ENCODE results near the gene ATP10B. TPM values are rescaled to one million over a fixed set of nuclear protein-coding genes. Genes with fewer than 3 reads are reported as not detected.
"Not testable (repeated sequence)": the region's sequence is repeated elsewhere in the genome, so short reads cannot be mapped to it uniquely, and the experiment has no call there.

The ATP10B gene, protein sequence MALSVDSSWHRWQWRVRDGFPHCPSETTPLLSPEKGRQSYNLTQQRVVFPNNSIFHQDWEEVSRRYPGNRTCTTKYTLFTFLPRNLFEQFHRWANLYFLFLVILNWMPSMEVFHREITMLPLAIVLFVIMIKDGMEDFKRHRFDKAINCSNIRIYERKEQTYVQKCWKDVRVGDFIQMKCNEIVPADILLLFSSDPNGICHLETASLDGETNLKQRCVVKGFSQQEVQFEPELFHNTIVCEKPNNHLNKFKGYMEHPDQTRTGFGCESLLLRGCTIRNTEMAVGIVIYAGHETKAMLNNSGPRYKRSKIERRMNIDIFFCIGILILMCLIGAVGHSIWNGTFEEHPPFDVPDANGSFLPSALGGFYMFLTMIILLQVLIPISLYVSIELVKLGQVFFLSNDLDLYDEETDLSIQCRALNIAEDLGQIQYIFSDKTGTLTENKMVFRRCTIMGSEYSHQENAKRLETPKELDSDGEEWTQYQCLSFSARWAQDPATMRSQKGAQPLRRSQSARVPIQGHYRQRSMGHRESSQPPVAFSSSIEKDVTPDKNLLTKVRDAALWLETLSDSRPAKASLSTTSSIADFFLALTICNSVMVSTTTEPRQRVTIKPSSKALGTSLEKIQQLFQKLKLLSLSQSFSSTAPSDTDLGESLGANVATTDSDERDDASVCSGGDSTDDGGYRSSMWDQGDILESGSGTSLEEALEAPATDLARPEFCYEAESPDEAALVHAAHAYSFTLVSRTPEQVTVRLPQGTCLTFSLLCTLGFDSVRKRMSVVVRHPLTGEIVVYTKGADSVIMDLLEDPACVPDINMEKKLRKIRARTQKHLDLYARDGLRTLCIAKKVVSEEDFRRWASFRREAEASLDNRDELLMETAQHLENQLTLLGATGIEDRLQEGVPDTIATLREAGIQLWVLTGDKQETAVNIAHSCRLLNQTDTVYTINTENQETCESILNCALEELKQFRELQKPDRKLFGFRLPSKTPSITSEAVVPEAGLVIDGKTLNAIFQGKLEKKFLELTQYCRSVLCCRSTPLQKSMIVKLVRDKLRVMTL (N-terminal part only)
- total RNA-seq (5.1 and 5.2 TPM in 2 replicates), polyA plus RNA-seq (1.4 and 2.7 TPM in 2 replicates)

DNA sequence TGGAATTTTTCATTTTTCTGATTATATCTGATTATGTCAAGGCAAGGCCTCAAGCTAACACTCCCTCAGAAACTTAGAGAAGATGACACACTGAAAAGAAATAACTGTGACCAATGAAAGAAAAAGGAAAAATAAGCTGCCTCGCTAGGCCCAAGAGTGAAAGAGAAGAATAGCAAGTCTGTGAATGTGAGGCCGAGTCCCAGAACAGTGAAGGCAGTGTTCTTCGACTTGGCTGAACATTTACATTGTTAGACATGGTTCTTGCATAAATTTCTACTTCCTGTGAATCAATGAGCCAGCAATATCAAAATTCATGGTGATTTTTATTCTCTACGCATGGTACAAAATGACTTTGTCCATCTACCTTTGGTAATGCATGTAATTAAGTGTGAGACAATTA, at the start of gene ATP10B:
TSS of gene ATP10B (minus strand) at position 163 of the 400 bp plus-strand sequence. CDS start 164,137 bp downstream, outside the sequence.
- H2AFZ ChIP-seq = peak within 1 kb of the TSS; percentile 10
- H3K79me2 ChIP-seq = no peaks in the 10 kb centered on the region
- no peak within 1 kb of the TSS for H3K4me3 ChIP-seq
- no peak within 1 kb of the TSS for H3K4me2 ChIP-seq
- H3K9me2 ChIP-seq (replicated peaks; ENCODE audit: insufficient read depth) = peaks cover 4% of the 10 kb centered on the region
- no peaks in the 10 kb centered on the region for H4K20me1 ChIP-seq (ENCODE audit: insufficient read depth, poor library complexity, severe bottlenecking)
- no peaks in the 10 kb centered on the region for H3K9me3 ChIP-seq (ENCODE audit: low read depth)
- H3K4me1 ChIP-seq (ENCODE audit: insufficient read depth) = no peaks in the 10 kb centered on the region
- no peaks in the 10 kb centered on the region for H3K27me3 ChIP-seq
- WGBS (ENCODE audit: low lambda C conversion rate, missing lambda C conversion rate) = 74% methylated on average over 4 of the region's 4 CpGs
- TF ChIP-seq EZH2phosphoT487 (IDR thresholded peaks at IDR 0.05; ENCODE audit: low read depth, severe bottlenecking, unreplicated experiment) (no peak), EZH2 (IDR thresholded peaks at IDR 0.05; ENCODE audit: borderline replicate concordance) (no peak)
- TF ChIP-seq, protein P1, sequence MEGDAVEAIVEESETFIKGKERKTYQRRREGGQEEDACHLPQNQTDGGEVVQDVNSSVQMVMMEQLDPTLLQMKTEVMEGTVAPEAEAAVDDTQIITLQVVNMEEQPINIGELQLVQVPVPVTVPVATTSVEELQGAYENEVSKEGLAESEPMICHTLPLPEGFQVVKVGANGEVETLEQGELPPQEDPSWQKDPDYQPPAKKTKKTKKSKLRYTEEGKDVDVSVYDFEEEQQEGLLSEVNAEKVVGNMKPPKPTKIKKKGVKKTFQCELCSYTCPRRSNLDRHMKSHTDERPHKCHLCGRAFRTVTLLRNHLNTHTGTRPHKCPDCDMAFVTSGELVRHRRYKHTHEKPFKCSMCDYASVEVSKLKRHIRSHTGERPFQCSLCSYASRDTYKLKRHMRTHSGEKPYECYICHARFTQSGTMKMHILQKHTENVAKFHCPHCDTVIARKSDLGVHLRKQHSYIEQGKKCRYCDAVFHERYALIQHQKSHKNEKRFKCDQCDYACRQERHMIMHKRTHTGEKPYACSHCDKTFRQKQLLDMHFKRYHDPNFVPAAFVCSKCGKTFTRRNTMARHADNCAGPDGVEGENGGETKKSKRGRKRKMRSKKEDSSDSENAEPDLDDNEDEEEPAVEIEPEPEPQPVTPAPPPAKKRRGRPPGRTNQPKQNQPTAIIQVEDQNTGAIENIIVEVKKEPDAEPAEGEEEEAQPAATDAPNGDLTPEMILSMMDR (IDR thresholded peaks at IDR 0.05; ENCODE audit: poor library complexity) = no peak
- H3K36me3 ChIP-seq (replicated peaks; ENCODE audit: insufficient read depth, low read depth) = no peaks in the 10 kb centered on the region
- H3K27ac ChIP-seq = peak within 1 kb of the TSS; percentile 63
- DNase-seq (ENCODE audit: low spot score) = no peak

DNA sequence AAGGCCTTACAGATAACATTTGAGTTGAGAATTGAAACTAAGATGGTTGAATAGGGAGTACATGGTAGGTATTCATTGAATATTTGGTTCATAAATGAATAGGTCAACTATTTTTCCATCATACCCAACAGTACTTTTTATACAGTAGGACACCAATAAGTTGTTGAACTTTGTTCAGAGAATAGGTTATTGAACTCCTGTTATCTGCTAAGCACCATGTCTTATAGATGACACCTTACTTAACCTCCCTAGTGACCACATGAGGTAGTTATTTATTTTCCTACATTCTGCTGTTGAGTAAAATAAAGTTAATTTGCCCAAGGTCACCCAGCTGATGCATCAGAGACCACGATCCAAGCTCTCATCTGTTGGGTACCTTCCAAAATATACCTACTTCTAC, 49.6 kb upstream of the ATP10B start:
- H2AFZ ChIP-seq = no peak overlapping the region
- H3K27ac ChIP-seq = peak overlapping the region; percentile 77
- H3K4me1 ChIP-seq (ENCODE audit: insufficient read depth) = peaks cover 20% of the 10 kb centered on the region
- TF ChIP-seq EZH2phosphoT487 (IDR thresholded peaks at IDR 0.05; ENCODE audit: low read depth, severe bottlenecking, unreplicated experiment) = no peak
- TF ChIP-seq, protein P1 (IDR thresholded peaks at IDR 0.05; ENCODE audit: poor library complexity) = no peak
- TF ChIP-seq EZH2 (IDR thresholded peaks at IDR 0.05; ENCODE audit: borderline replicate concordance) = no peak
- H3K4me3 ChIP-seq = no peak overlapping the region
- DNase-seq (ENCODE audit: low spot score) = no peak
- no peak overlapping the region for H3K4me2 ChIP-seq
- H3K9me2 ChIP-seq (replicated peaks; ENCODE audit: insufficient read depth) = no peaks in the 10 kb centered on the region
- H4K20me1 ChIP-seq (ENCODE audit: insufficient read depth, poor library complexity, severe bottlenecking) = no peaks in the 10 kb centered on the region
- H3K9me3 ChIP-seq (ENCODE audit: low read depth) = no peaks in the 10 kb centered on the region
- H3K79me2 ChIP-seq = no peaks in the 10 kb centered on the region
- WGBS (ENCODE audit: low lambda C conversion rate, missing lambda C conversion rate) = 83% methylated on average over 1 of the region's 1 CpG
- no peaks in the 10 kb centered on the region for H3K27me3 ChIP-seq
- no peaks in the 10 kb centered on the region for H3K36me3 ChIP-seq (replicated peaks; ENCODE audit: insufficient read depth, low read depth)

DNA sequence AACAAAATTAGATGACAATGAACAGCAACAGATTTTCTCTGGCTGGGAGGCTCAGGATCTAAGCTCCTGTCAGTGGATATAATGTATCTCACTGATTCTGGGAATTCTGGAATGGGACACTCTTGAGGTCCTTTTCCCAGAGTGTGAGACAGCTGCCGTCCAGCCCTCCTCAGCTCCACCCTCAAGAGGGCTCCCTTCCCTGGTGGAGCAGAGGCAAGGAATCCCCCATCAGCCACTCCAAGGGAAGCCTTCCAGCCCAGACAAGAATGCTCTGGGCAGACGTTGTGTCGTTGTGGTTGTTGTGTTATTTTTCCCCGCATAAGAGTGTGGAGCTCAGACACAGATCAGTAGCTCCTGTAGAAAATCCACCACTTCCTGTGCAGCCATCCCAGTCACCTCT, 47.7 kb upstream of the ATP10B start:
- no peak overlapping the region for H3K27ac ChIP-seq
- H2AFZ ChIP-seq = no peak overlapping the region
- DNase-seq (ENCODE audit: low spot score) = no peak
- peaks cover 14% of the 10 kb centered on the region for H3K4me1 ChIP-seq (ENCODE audit: insufficient read depth)
- no peak overlapping the region for H3K4me3 ChIP-seq
- no peaks in the 10 kb centered on the region for H4K20me1 ChIP-seq (ENCODE audit: insufficient read depth, poor library complexity, severe bottlenecking)
- H3K79me2 ChIP-seq = no peaks in the 10 kb centered on the region
- no peaks in the 10 kb centered on the region for H3K27me3 ChIP-seq
- no peak overlapping the region for H3K4me2 ChIP-seq
- TF ChIP-seq EZH2phosphoT487 (IDR thresholded peaks at IDR 0.05; ENCODE audit: low read depth, severe bottlenecking, unreplicated experiment) (no peak), EZH2 (IDR thresholded peaks at IDR 0.05; ENCODE audit: borderline replicate concordance) (no peak)
- TF ChIP-seq, protein P1 (IDR thresholded peaks at IDR 0.05; ENCODE audit: poor library complexity) = no peak
- no peaks in the 10 kb centered on the region for H3K36me3 ChIP-seq (replicated peaks; ENCODE audit: insufficient read depth, low read depth)
- 41% methylated on average over 4 of the region's 4 CpGs for WGBS (ENCODE audit: low lambda C conversion rate, missing lambda C conversion rate)
- no peaks in the 10 kb centered on the region for H3K9me2 ChIP-seq (replicated peaks; ENCODE audit: insufficient read depth)
- H3K9me3 ChIP-seq (ENCODE audit: low read depth) = no peaks in the 10 kb centered on the region

DNA sequence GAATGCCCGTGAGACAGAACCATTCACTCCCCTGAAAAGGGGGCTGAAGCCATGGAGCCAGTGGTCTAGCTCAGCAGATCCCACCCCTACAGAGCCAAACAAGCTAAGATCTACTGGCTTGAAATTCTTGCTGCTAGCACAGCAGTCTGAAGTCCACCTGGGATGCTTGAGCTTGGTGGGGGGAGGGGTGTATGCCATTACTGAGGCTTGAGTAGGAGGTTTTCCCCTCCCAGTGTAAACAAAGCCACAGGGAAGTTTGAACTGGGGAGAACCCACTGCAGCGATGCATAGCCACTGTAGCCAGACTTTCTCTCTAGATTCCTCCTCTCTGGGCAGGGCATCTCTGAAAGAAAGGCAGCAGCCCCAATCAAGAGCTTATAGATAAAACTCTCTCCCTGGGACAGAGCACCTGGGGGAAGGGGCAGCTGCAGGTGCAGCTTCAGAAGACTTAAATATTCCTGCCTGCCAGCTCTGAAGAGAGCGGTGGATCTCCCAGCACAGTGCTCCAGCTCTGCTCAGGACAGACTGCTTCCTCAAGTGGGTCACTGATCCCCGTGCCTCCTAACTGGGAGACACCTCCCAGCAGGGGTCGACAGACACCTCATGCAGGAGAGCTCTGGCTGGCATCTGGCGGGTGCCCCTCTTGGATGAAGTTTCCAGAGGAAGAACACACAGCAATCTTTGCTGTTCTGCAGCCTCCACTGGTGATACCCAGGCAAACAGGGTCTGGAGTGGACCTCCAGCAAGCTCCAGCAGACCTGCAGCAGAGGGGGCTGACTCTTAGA, 41.4 kb upstream of the ATP10B start:
- 85% methylated on average over 5 of the region's 6 CpGs for WGBS (ENCODE audit: low lambda C conversion rate, missing lambda C conversion rate)
- DNase-seq (ENCODE audit: low spot score) = peak; percentile 47
- not testable (repeated sequence) for H3K9me2 ChIP-seq (replicated peaks; ENCODE audit: insufficient read depth); H3K9me3 ChIP-seq (ENCODE audit: low read depth); H3K36me3 ChIP-seq (replicated peaks; ENCODE audit: insufficient read depth, low read depth); H3K27ac ChIP-seq; H3K79me2 ChIP-seq; H3K27me3 ChIP-seq; H4K20me1 ChIP-seq (ENCODE audit: insufficient read depth, poor library complexity, severe bottlenecking); H3K4me2 ChIP-seq; H2AFZ ChIP-seq; H3K4me1 ChIP-seq (ENCODE audit: insufficient read depth); H3K4me3 ChIP-seq

All from hepatocyte (in vitro differentiated cells).